RPMI8226 (cell line): ENCODE data around the gene ACOT7.

Source experiments
- DNase-seq: peaks from one replicate; pipeline ENCODE4 v3.0.0-alpha.2; 2015

ACOT7 gene

GRCh38 chr1:6280761-6281451, 112.7 kb downstream of the ACOT7 start:
- no peak for DNase-seq

- DNase-seq, result no peak
These were observed 113.8 kb downstream of the ACOT7 start for GRCh38 chr1:6279613-6280383.

GRCh38 chr1:6279066-6279465, 114.5 kb downstream of the ACOT7 start:
- DNase-seq, result no peak

- no peak for DNase-seq
These were observed 115.3 kb downstream of the ACOT7 start for GRCh38 chr1:6278263-6278662.

- DNase-seq, result no peak
These were observed 116.6 kb downstream of the ACOT7 start for GRCh38 chr1:6276811-6277555.

GRCh38 chr1:6275826-6276782, 117.5 kb downstream of the ACOT7 start:
- no peak for DNase-seq

- DNase-seq, result no peak
These were observed 118.9 kb downstream of the ACOT7 start for GRCh38 chr1:6274622-6275139.

GRCh38 chr1:6274102-6274501, 119.5 kb downstream of the ACOT7 start:
- DNase-seq, result no peak

GRCh38 chr1:6273380-6273891, 120.1 kb downstream of the ACOT7 start:
- DNase-seq, result no peak

GRCh38 chr1:6272868-6273267, 120.7 kb downstream of the ACOT7 start:
- DNase-seq, result no peak

GRCh38 chr1:6272452-6272851, 121.1 kb downstream of the ACOT7 start:
- DNase-seq, result no peak

- DNase-seq, result no peak
These were observed 122.0 kb downstream of the ACOT7 start for GRCh38 chr1:6271554-6271953.

- no peak for DNase-seq
These were observed 122.6 kb downstream of the ACOT7 start for GRCh38 chr1:6271006-6271405.

GRCh38 chr1:6270401-6270800, 123.2 kb downstream of the ACOT7 start:
- no peak for DNase-seq

- no peak for DNase-seq
These were observed 123.7 kb downstream of the ACOT7 start for GRCh38 chr1:6269720-6270400.

- DNase-seq, result no peak
These were observed 124.3 kb downstream of the ACOT7 start for GRCh38 chr1:6269296-6269695.

GRCh38 chr1:6268415-6268814, 125.2 kb downstream of the ACOT7 start:
- DNase-seq, result no peak

- no peak for DNase-seq
These were observed 125.8 kb downstream of the ACOT7 start for GRCh38 chr1:6267686-6268322.

- DNase-seq, result no peak
These were observed 126.9 kb downstream of the ACOT7 start for GRCh38 chr1:6266641-6267040.

- no peak for DNase-seq
These were observed 128.4 kb downstream of the ACOT7 start for GRCh38 chr1:6265151-6265550.

GRCh38 chr1:6263716-6264115, 129.9 kb downstream of the ACOT7 start:
- no peak for DNase-seq
